ENCODE measurements around the gene UBR7.
"Not testable (repeated sequence)": the region's sequence is repeated elsewhere in the genome, so short reads cannot be mapped to it uniquely, and the experiment has no call there.

UBR7 gene

DNA sequence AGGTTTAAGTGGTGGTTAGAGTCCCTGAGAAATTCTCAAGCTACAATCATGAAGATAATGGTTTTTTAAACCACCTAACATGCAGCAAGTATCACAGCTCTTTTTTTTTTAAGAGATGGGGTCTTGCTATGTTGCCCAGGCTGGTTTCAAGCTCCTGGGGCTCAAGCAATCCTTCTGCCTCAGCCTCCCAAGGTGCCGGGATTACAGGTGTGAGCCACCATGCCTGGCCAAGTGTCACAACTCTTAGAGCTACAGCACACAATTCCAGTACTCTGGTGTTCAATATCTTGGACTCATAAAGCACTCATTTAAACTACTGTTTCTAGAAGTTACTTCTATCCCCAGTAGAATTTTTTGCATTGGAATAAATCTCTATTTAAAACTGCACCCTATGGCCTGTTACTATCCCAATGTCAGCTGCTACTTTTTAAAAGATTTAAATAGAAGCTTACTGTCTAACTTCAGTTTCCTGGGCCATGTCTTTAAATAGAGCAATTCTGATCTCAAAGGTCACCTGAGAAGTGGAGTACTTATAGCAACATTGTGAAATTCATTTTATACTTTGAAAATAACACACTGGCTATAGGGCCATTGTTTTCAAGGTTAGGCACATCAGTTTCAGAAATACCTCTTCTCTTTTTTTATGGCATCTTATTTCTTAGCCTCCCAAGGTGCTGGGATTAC is 11.6 kb upstream of the UBR7 start:
- DNase-seq (ENCODE audit: low read depth, low spot score), result no peak

DNA sequence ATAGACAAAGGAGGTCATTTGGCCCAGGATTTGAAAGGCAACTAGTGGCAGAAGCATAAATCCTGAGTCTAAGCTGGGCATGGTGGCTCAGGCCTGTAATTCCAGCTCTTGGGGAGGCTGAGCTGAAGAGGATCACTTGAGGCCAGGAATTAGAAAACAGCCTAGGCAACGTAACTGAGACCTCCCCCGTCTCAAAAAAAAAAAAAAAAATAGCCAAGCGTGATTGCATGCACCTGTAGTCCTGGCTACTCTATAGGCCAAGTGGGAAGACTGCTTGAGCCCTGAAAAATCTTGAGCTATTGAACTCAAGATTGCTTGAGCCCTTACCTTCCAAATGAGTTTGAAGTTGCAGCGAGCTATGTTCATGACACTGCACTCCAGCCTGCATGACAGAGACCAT is 8.0 kb upstream of the UBR7 start:
- no peak for DNase-seq (ENCODE audit: low read depth, low spot score)

- DNase-seq (ENCODE audit: low read depth, low spot score), result no peak
Observed at GRCh38 chr14:93200553-93200952, 6.5 kb upstream of the UBR7 start.

DNA sequence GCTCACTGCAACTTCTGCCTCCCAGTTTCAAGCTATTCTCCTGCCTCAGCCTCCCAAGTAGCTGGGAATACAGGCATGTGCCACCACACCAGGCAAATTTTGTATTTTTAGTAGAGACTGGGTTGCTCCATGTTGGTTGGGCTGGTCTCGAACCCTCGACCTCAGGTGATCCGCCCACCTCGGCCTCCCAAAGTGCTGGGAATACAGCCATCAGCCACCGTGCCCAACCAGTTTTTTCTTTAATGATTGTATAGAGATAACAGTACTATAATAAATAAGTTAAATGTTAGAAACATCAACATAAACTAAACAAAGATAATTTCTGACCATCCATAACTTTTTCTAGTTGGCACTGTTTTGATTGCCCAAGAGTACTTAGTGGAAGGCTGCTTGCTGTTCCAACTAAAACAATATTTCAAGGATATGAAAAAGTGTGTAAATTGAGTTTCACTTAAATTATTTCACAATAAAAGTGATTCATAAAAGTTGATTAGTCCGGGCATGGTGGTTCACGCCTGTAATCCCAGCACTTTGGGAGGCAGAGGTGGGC is 5.8 kb upstream of the UBR7 start:
- DNase-seq (ENCODE audit: low read depth, low spot score), result peak; percentile 21

DNA sequence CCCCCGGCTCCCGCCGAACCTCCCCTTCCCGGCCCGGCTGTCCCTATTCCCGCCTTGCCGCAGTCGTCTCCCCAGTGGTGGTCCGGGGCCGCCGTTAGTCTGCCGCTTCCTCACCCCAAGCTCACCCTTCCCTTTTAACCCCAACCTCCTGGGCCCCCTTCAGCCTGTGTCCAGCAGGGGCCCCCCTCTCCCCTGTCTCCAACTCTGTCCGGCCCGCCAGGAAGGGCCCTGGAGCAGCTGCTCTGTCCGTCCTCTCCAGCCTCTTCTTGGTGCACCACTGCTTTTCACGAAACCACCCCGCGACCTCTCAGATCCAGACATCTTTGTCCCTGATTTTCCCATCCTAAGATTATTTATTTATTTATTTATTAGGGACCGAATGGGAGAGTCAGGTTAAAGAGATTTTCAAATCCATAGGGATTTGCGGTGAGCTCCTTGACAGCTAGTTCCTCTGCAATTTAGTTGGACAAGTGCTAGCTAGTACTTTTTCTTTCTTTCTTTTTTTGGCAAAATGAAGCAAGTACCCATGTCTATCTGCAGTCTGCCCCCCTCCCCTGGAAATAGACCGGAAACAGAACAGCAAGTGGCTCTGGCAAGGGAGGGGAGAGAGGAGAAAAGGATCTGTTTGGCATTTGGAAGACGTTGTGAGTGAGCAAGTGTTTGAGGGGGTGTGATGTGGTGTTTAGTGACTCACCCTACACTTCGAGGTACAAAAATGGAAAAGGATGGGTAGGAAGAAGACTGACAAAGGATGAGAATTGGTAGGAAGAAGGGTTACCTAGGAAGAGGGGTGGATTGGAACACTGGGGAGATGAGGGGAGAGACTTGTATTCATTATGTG is 632 bp downstream of the UBR7 start:
- DNase-seq (ENCODE audit: low read depth, low spot score), result peak; percentile 27

- no peak for DNase-seq (ENCODE audit: low read depth, low spot score)
Observed at GRCh38 chr14:93212432-93212831, 5.4 kb downstream of the UBR7 start.

GRCh38 chr14:93214598-93214997 is 7.5 kb downstream of the UBR7 start:
- DNase-seq (ENCODE audit: low read depth, low spot score), result no peak

DNA sequence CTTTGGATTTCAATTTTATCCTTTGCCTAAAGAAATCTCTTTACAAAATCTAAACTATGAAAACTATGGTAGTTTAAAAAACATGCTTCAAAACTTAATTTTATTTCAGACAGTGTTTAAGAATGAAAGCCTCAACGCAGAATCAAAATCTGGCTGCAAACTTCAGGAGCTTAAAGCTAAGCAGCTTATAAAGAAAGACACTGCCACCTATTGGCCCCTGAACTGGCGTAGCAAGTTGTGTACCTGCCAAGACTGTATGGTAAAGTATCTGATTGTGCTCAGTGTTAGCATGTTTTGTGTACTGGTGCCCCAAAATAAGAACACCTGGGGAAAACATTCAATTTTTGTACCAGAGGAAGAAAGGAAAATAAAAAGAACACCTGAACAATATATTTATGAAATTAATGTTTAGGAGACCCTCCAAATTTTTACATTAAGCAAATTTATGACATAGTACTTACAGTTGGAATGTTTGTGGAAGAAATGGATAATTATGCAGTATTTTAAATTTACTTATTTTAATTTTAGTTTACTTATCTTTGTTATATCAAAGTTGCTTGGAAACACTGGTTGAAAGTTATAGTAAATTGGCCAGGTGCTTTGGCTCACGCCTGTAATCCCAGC is 12.2 kb downstream of the UBR7 start:
- no peak for DNase-seq (ENCODE audit: low read depth, low spot score)

DNA sequence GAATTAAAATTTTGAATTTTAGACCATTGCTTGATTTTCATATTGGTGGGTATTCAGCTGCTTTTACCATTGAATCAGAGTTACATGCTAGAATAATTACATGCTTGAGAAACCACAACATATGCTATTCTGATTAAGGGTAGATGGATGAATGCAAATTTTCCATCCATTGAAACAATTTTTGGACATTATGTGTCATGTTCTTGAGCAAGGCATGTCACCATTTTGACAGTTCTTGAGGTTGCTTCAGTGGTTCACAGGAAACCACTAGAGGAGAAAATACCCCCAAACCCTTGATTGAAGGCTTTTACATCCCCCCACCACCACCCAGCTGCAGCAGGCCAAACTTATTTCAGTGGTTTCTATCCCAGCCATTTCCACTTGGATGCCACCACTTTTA is 13.5 kb downstream of the UBR7 start:
- DNase-seq (ENCODE audit: low read depth, low spot score), result no peak

DNA sequence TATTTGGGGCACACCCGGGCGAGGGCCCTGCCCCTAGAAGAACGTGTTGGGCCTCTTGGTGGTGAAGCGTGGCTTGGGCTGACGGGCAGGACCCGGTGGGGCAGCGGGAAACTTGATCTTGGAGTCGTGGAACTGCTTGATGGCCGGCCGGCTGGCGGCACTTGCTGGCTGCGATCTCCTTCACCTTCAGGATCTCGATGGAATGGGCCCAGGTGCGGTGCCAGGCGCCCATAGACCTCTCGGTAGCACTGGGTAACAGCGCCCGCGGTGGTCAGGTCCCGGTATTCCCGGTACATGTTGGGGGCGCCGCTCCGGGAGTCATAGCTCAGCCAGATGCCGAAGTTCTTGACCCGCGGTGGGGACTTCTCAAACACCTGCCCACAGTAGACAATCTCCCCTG is 16.5 kb downstream of the UBR7 start:
- no peak for DNase-seq (ENCODE audit: low read depth, low spot score)

DNA sequence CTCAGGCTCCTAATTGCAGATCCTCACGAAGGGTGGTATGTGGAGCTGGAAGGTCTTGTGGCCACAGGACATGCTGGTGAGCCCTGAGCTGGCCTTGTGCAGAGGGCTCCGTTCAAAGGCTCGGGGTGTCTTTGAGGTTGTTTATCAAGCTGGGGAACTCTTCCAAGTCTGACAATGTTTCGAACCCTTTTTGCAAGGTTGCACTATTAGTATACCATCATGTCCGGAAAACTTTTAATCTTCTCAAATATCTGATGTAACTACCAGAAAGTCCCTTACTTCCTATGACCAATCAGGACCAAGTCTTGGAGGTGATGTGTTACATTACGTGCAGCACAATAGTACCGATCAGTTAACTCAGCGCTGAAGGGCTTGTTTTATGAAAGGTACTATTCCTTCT is 21.5 kb downstream of the UBR7 start:
- no peak for DNase-seq (ENCODE audit: low read depth, low spot score)

DNA sequence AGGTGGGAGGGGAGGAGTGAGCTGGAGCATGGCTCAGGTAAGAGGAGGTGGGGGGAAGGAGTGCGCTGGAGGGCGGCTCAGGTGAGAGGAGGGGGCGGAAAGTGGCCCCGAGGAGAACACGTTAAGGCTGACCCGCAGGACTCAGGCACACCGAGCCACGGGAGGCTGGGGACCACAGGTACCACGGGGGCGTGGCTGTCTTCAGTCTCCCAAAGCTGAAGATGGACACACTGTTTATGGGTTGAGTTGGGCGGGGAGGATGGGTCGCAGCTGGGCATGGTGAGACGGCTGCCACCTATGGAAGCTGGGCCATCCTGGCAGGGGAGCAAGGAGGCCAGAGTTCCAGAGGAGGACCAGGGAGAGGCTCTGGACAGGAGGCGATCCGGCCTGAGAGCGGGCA is 23.5 kb downstream of the UBR7 start:
- DNase-seq (ENCODE audit: low read depth, low spot score), result no peak

DNA sequence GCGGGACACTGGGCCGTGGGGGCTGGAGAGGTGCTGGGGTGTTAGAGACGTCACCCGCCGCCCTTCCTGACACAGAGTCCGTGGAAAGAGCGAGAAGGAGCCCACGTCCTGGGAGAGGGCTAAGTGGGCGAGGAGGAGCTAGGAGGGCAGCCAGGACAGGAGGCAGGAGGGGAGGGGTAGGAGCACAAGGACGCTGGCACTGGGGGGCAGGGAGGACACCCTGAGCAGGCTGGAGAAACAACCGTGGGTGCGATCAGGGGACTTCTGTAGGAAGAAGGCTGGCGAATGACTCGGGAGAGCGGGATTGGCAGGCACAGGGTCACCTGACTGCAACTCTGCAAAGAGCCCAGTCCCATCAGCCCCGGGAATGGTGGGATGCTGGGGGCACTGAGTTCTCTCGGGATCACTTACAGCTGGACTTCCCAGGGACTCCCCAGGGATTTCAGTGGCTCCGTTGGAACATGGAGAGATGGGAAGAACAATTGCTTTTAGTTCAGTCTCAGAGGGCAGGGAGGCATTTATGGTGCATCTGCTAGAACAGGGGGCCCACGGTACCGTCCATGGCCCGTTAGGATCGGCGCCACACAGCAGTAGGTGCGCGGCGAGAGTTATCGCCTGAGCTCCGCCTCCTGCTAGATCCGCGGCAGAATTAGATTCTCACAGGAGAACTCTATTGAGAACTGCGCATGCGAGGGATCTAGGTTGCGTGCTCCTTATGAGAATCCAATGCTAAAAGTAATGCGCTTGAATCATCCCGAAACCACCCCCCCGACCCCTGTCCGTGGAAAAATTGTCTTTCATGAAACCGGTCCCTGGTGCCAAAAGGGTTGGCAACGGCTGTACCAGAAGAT is 24.3 kb downstream of the UBR7 start:
- DNase-seq (ENCODE audit: low read depth, low spot score), result peak; percentile 8

GRCh38 chr14:93232159-93232558 is 25.1 kb downstream of the UBR7 start:
- no peak for DNase-seq (ENCODE audit: low read depth, low spot score)

- not testable (repeated sequence) for DNase-seq (ENCODE audit: low read depth, low spot score)
Observed at GRCh38 chr14:93233078-93233477, 26.0 kb downstream of the UBR7 start.

DNA sequence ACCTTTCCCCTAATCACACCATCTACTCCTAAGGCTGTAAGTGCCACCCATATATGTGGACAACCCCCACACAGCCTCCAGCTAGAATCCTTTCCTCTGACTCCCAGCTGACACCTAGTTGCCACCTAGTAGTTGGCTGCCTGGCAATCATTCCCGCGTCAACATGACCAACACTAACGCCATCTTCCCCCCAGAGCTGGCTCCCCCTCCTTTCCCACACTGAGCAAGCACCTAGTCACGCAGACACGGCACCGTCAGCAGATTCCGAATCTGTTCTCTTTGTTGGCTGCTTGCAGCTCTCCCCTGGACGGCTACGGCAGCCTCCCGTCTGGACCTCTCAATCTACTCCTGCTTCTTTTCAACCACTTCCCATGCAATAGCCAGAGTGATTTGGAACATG is 27.7 kb downstream of the UBR7 start:
- peak; percentile 57 for DNase-seq (ENCODE audit: low read depth, low spot score)

GRCh38 chr14:93239869-93240677 is 33.0 kb downstream of the UBR7 start:
- DNase-seq (ENCODE audit: low read depth, low spot score), result no peak

DNA sequence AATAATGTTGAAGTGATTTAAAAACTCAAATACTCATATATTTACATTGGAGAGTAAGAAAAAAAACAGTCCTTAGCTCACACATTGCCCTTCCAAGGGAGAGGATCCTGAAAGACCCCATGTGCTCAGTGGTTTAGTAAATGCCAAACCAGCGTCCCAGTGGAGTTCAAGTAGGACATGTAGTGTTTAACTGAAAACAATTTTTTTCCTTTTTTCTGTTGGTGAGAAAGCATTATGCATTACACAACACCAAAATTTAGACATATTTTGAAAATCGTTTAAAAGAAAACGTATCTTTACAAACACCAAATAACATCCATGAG is 33.6 kb downstream of the UBR7 start:
- no peak for DNase-seq (ENCODE audit: low read depth, low spot score)

- DNase-seq (ENCODE audit: low read depth, low spot score), result no peak
Observed at GRCh38 chr14:93245764-93246420, 38.8 kb downstream of the UBR7 start.

DNA sequence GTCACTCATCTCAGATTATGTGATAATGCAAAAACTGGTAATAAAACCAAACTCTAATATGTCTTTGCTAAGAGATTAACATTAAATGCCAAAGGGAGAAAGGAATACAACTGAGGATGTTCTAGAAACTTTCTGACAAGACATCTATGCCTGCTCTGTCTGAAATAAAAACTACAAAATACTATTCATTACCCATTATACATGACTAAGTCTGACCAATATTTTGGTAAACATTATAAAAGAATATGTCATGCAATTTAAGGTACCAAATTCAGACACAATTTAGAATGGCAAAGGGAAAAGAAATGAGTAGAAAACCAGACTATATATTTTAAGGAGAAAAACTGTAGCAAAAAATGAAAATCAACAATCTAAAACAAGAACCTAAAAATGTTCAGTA is 39.5 kb downstream of the UBR7 start:
- DNase-seq (ENCODE audit: low read depth, low spot score), result no peak

Measured in ELF-1 (cell line).